Stomach (tissue), 9 donors: ENCODE data around the gene LARGE1. TPM values are rescaled to one million over a fixed set of nuclear protein-coding genes. Genes with fewer than 3 reads are reported as not detected.

ENCODE experiments used
- DNase-seq, 2 donors: peaks; one replicate each; pipeline versions ENCODE4 v3.0.0 to v3.0.0-alpha.2; 2013 to 2019
- H3K27ac ChIP-seq, 5 donors: fragments of 200-600 bp in 4 of 5; sonication (generic) in 4 of 5; one replicate each; pipeline ENCODE4 v1.5.1; 2013 to 2019; ENCODE audit warnings: mild to moderate bottlenecking in 1 of 5, moderate library complexity in 1 of 5
- H3K27me3 ChIP-seq, 3 donors: fragments of 200-600 bp; sonication (generic); one replicate each; pipeline ENCODE4 v1.5.1; 2017 to 2019; ENCODE audit warnings: mixed run types in 1 of 3
- H3K36me3 ChIP-seq, 4 donors: fragments of 200-600 bp; sonication (generic); 1 replicate in 3 of 4; 2 replicates in 1 of 4; pipeline ENCODE4 v1.5.1; 2016 to 2019
- H3K4me1 ChIP-seq, 4 donors: fragments of 200-600 bp; sonication (generic); one replicate each; pipeline ENCODE4 v1.5.1; 2016 to 2019
- H3K4me3 ChIP-seq, 4 donors: fragments of 200-600 bp; sonication (generic) in 3 of 4; one replicate each; pipeline ENCODE4 v1.5.1; 2016 to 2019; ENCODE audit warnings: mild to moderate bottlenecking in 1 of 4
- H3K9me3 ChIP-seq, 4 donors: fragments of 200-600 bp; sonication (generic); one replicate each; pipeline ENCODE4 v1.5.1; 2016 to 2019
- CTCF ChIP-seq, 7 experiments: fragments of 450-650 bp in 4 of 7; fragments of 200-600 bp in 3 of 7; sonication (generic) in 3 of 7; IDR thresholded peaks; one replicate each; pipeline ENCODE4 v1.5.1; 2016 to 2019; ENCODE audit warnings: antibody characterized with exemption in 7 of 7, control low read depth in 2 of 7, mild to moderate bottlenecking in 1 of 7
- EP300 ChIP-seq: sonication (generic); formaldehyde crosslinking; IDR thresholded peaks from one replicate; pipeline ENCODE4 v1.6.1; 2017; ENCODE audit warnings: antibody characterized with exemption
- POLR2A ChIP-seq, 4 donors: fragments of 450-650 bp; IDR thresholded peaks; one replicate each; pipeline ENCODE4 v1.6.1; 2016; ENCODE audit warnings: antibody characterized with exemption in 4 of 4, control low read depth in 2 of 4, mild to moderate bottlenecking in 1 of 4, moderate library complexity in 1 of 4
- POLR2AphosphoS5 ChIP-seq, 3 donors: sonication (generic); formaldehyde crosslinking; IDR thresholded peaks; one replicate each; pipeline ENCODE4 v1.6.1; 2016; ENCODE audit warnings: antibody characterized with exemption in 3 of 3
- WGBS, 5 donors: extraction: QIAGEN DNeasy Blood & Tissue Kit in 3 of 5; methylation state at CpG; one replicate each; pipeline versions ENCODE4 v1.1.5 to v1.1.7; 2013 to 2018; 5-methylcytosine and 5-hydroxymethylcytosine counted together
- intact Hi-C: fragments of 100-400 bp; cut with DNase I; formaldehyde crosslinking; loops from one replicate; pipeline ENCODE4 v1.15.1; 2023; ENCODE audit warnings: low total_unique reads
- polyA plus RNA-seq, 3 donors: library from polyadenylated mRNA; stranded (reverse); fragments of 200-250 nt; gene quantifications; one replicate each; pipeline ENCODE4 v1.2.3, GENCODE V29; 2013
- total RNA-seq, 5 donors: library from RNA; depleted of rRNA; stranded (reverse); fragments of >200 nt; gene quantifications; one replicate each; pipeline versions ENCODE4 v1.1.0 to v1.2.3, GENCODE V29; 2014 to 2016
- donor health status: healthy with polysubstance abuse.
- donor health status: Bipolar disorder and iron deficiency.
- donor health status: healthy.

LARGE1 gene
- total and polyA plus RNA-seq, 8 donors, result 3.5 to 110 (median 51.6) TPM

GRCh38 chr22:33896575-33897447, 23.5 kb downstream of the LARGE1 start:
- H3K4me1 ChIP-seq, result peaks cover 6 to 37% (median 22%) of the 10 kb centered on the region in 4 donors
- no peaks in the 10 kb centered on the region for H3K36me3 ChIP-seq
- DNase-seq, result peak in 1 of 2 donors; percentile 25
- H3K4me3 ChIP-seq, result no peak overlapping the region
- no peaks in the 10 kb centered on the region for H3K9me3 ChIP-seq
- H3K27ac ChIP-seq, result peak overlapping the region in 2 of 5 donors; percentile 8 to 52
- no peaks in the 10 kb centered on the region for H3K27me3 ChIP-seq
- intact Hi-C loops, result no loop called here
- WGBS, 5 donors, result 77 to 81% (median 80%) methylated on average over 12 of the region's 12 CpGs
- TF ChIP-seq POLR2AphosphoS5 (IDR thresholded peaks at IDR 0.05), result no peak
- no peak for TF ChIP-seq EP300
- no peak for TF ChIP-seq POLR2A (IDR thresholded peaks at IDR 0.05)
- no peak for TF ChIP-seq CTCF (IDR thresholded peaks at IDR 0.05)

- H3K27ac ChIP-seq, result peak overlapping the region in 1 of 5 donors; percentile 52
- intact Hi-C loops, result no loop called here
- TF ChIP-seq CTCF (IDR thresholded peaks at IDR 0.05) (no peak), EP300 (no peak), POLR2AphosphoS5 (IDR thresholded peaks at IDR 0.05) (no peak), POLR2A (IDR thresholded peaks at IDR 0.05) (no peak)
- DNase-seq, result no peak
- no peaks in the 10 kb centered on the region for H3K36me3 ChIP-seq
- H3K4me3 ChIP-seq, result no peak overlapping the region
- H3K9me3 ChIP-seq, result no peaks in the 10 kb centered on the region
- WGBS, 5 donors, result 83 to 94% (median 90%) methylated on average over 3 of the region's 3 CpGs
- peaks cover 6 to 42% (median 20%) of the 10 kb centered on the region in 4 donors for H3K4me1 ChIP-seq
- H3K27me3 ChIP-seq, result no peaks in the 10 kb centered on the region
These were observed 24.1 kb downstream of the LARGE1 start for GRCh38 chr22:33896154-33896553.

GRCh38 chr22:33895444-33895843, 24.8 kb downstream of the LARGE1 start:
- Histone ChIP-seq H3K4me1 (peaks cover 9 to 41% (median 22%) of the 10 kb centered on the region in 4 donors), H3K27ac (no peak overlapping the region), H3K36me3 (no peaks in the 10 kb centered on the region), H3K27me3 (no peaks in the 10 kb centered on the region), H3K4me3 (no peak overlapping the region), H3K9me3 (no peaks in the 10 kb centered on the region)
- 85 to 96% (median 90%) methylated on average over 2 of the region's 2 CpGs for WGBS, 5 donors
- no peak for TF ChIP-seq EP300
- TF ChIP-seq CTCF (IDR thresholded peaks at IDR 0.05), result no peak
- TF ChIP-seq POLR2AphosphoS5 (IDR thresholded peaks at IDR 0.05), result no peak
- no peak for TF ChIP-seq POLR2A (IDR thresholded peaks at IDR 0.05)
- no peak for DNase-seq
- intact Hi-C loops, result no loop called here

- Histone ChIP-seq H3K4me3 (no peak overlapping the region), H3K27me3 (no peaks in the 10 kb centered on the region), H3K36me3 (no peaks in the 10 kb centered on the region), H3K27ac (no peak overlapping the region), H3K4me1 (peaks cover 9 to 35% (median 21%) of the 10 kb centered on the region in 4 donors), H3K9me3 (no peaks in the 10 kb centered on the region)
- TF ChIP-seq EP300 (no peak), POLR2AphosphoS5 (IDR thresholded peaks at IDR 0.05) (no peak), POLR2A (IDR thresholded peaks at IDR 0.05) (no peak), CTCF (IDR thresholded peaks at IDR 0.05) (no peak)
- WGBS, 5 donors, result 76 to 84% (median 81%) methylated on average over 2 of the region's 2 CpGs
- intact Hi-C loops, result no loop called here
- no peak for DNase-seq
These were observed 25.8 kb downstream of the LARGE1 start for GRCh38 chr22:33894515-33894914.
